ENCODE results near the gene KRTAP10-6. TPM values are rescaled to one million over a fixed set of nuclear protein-coding genes. Genes with fewer than 3 reads are reported as not detected.
A peak's percentile ranks its signal among the peaks of the same experiment; 100 is the strongest.

Gene KRTAP10-6
- total RNA-seq, 6 experiments from 2014 or later, result not detected

- H3K36me3 Mint-ChIP-seq (ENCODE audit: low read depth), result peaks cover 6% of the 10 kb centered on the region; the same call in 1 of the 2 replicates
- TF ChIP-seq, protein P1, sequence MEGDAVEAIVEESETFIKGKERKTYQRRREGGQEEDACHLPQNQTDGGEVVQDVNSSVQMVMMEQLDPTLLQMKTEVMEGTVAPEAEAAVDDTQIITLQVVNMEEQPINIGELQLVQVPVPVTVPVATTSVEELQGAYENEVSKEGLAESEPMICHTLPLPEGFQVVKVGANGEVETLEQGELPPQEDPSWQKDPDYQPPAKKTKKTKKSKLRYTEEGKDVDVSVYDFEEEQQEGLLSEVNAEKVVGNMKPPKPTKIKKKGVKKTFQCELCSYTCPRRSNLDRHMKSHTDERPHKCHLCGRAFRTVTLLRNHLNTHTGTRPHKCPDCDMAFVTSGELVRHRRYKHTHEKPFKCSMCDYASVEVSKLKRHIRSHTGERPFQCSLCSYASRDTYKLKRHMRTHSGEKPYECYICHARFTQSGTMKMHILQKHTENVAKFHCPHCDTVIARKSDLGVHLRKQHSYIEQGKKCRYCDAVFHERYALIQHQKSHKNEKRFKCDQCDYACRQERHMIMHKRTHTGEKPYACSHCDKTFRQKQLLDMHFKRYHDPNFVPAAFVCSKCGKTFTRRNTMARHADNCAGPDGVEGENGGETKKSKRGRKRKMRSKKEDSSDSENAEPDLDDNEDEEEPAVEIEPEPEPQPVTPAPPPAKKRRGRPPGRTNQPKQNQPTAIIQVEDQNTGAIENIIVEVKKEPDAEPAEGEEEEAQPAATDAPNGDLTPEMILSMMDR (IDR thresholded peaks at IDR 0.05), result no peak
- H3K9me3 Mint-ChIP-seq, result peaks cover 44% of the 10 kb centered on the region
- H3K27ac Mint-ChIP-seq, result no peak overlapping the region
- H3K27me3 Mint-ChIP-seq (ENCODE audit: insufficient read depth), result no peaks in the 10 kb centered on the region; the same call in 1 of the 2 replicates
- H3K4me1 Mint-ChIP-seq (ENCODE audit: low read depth), result no peaks in the 10 kb centered on the region
- H3K4me3 Mint-ChIP-seq, result no peak overlapping the region
- no peak for DNase-seq
Measured at GRCh38 chr21:44618909-44619308, 26.6 kb upstream of the KRTAP10-6 start.

DNA sequence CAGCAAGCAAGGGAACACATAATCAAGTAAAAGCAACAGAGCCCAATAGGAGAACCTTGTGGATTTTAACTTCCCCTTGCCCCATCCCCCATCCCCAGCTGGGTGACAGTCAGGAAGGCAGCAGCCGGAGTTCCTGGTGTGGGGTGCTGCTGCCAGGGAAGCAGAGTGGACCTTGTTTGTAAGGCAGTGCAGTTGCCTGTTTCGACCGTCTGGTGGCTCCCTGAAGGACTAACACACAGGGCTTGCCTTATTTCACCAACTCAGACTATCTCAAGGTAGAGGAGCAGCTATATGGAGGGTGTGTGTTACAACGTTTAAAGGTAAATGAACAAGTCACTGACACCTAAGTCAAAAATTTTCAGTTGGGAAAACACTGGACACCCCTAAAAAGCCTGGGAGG, 26.2 kb upstream of the KRTAP10-6 start:
- no peaks in the 10 kb centered on the region; the same call in 1 of the 2 replicates for H3K27me3 Mint-ChIP-seq (ENCODE audit: insufficient read depth)
- TF ChIP-seq, protein P1 (IDR thresholded peaks at IDR 0.05), result peak; percentile 35; the same call in 1 of the 2 replicates
- H3K27ac Mint-ChIP-seq, result no peak overlapping the region
- H3K36me3 Mint-ChIP-seq (ENCODE audit: low read depth), result peaks cover 2% of the 10 kb centered on the region; the same call in 1 of the 2 replicates
- peaks cover 41% of the 10 kb centered on the region for H3K9me3 Mint-ChIP-seq
- no peaks in the 10 kb centered on the region for H3K4me1 Mint-ChIP-seq (ENCODE audit: low read depth)
- DNase-seq, result no peak
- no peak overlapping the region for H3K4me3 Mint-ChIP-seq

GRCh38 chr21:44617071-44617501, 24.8 kb upstream of the KRTAP10-6 start:
- Mint-ChIP-seq H3K36me3 (ENCODE audit: low read depth) (no peaks in the 10 kb centered on the region), H3K27me3 (ENCODE audit: insufficient read depth) (no peaks in the 10 kb centered on the region; the same call in 1 of the 2 replicates), H3K9me3 (peaks cover 44% of the 10 kb centered on the region), H3K4me3 (no peak overlapping the region), H3K4me1 (ENCODE audit: low read depth) (no peaks in the 10 kb centered on the region), H3K27ac (no peak overlapping the region)
- DNase-seq, result no peak
- TF ChIP-seq, protein P1 (IDR thresholded peaks at IDR 0.05), result no peak

GRCh38 chr21:44616591-44616926, 24.3 kb upstream of the KRTAP10-6 start:
- no peaks in the 10 kb centered on the region; the same call in 1 of the 2 replicates for H3K27me3 Mint-ChIP-seq (ENCODE audit: insufficient read depth)
- H3K4me3 Mint-ChIP-seq, result no peak overlapping the region
- H3K36me3 Mint-ChIP-seq (ENCODE audit: low read depth), result peaks cover under 1% of the 10 kb centered on the region; the same call in 1 of the 2 replicates
- H3K9me3 Mint-ChIP-seq, result peaks cover 47% of the 10 kb centered on the region
- H3K4me1 Mint-ChIP-seq (ENCODE audit: low read depth), result no peaks in the 10 kb centered on the region
- TF ChIP-seq, protein P1 (IDR thresholded peaks at IDR 0.05), result no peak
- H3K27ac Mint-ChIP-seq, result no peak overlapping the region
- DNase-seq, result no peak

DNA sequence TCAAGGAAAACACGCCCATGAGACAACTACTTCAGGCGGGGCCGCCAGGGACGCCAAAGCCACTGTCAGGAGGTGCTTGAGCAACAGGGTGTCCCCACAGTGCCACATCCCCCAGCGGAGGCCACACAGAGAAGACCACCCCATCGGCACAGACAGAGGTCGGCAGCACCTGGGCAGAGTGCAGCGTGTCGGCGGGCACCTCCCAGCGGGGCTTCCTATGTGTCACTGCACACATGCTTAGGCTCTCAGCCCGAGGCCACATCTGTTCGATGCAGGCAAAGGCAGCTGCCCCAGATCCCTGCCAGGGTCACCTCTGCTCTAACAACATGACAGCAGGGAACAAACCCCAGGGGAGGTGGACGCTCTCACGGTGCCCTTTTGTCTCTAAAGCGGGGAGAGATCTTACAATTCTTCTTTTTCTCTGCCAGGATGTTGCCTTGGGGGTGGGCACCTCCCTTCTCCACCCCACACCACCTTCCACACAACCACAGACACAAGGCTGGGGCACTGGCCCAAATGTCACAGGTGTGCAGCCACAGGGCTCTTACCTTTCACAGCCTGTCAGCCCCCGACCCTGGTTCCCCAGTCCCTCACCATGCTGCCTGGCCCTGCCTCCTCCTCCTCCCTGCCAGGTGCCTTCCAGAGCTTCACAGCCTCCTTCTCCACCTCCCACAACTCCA, 23.7 kb upstream of the KRTAP10-6 start:
- TF ChIP-seq, protein P1 (IDR thresholded peaks at IDR 0.05), result no peak
- Mint-ChIP-seq H3K9me3 (peaks cover 52% of the 10 kb centered on the region), H3K27me3 (ENCODE audit: insufficient read depth) (no peaks in the 10 kb centered on the region; the same call in 1 of the 2 replicates), H3K4me3 (no peak overlapping the region), H3K36me3 (ENCODE audit: low read depth) (peaks cover 6% of the 10 kb centered on the region; the same call in 1 of the 2 replicates), H3K4me1 (ENCODE audit: low read depth) (no peaks in the 10 kb centered on the region), H3K27ac (no peak overlapping the region)
- DNase-seq, result no peak
